Urinary bladder (tissue), 4 donors: ENCODE data around the gene RER1. TPM values are rescaled to one million over a fixed set of nuclear protein-coding genes. Genes with fewer than 3 reads are reported as not detected.

Source experiments
- DNase-seq: peaks from one replicate; pipeline ENCODE4 v3.0.0-alpha.2; 2015; ENCODE audit errors: extremely low spot score
- H3K27ac ChIP-seq: one replicate; pipeline ENCODE4 v1.5.1; 2013; ENCODE audit warnings: low read depth, mild to moderate bottlenecking, moderate library complexity
- H3K36me3 ChIP-seq: one replicate; pipeline ENCODE4 v1.6.1; 2013; ENCODE audit warnings: mild to moderate bottlenecking, moderate library complexity; ENCODE audit not compliant: insufficient read depth
- H3K4me1 ChIP-seq: one replicate; pipeline ENCODE4 v1.6.1; 2013; ENCODE audit warnings: mild to moderate bottlenecking, moderate library complexity; ENCODE audit not compliant: insufficient read depth
- H3K4me3 ChIP-seq: one replicate; pipeline ENCODE4 v1.5.1; 2013; ENCODE audit warnings: low read depth, low read length
- WGBS: extraction: QIAGEN DNeasy Blood & Tissue Kit; methylation state at CpG from one replicate; pipeline ENCODE4 v1.1.7; 2013; 5-methylcytosine and 5-hydroxymethylcytosine counted together
- polyA plus RNA-seq: library from polyadenylated mRNA; stranded (reverse); fragments of 200-250 nt; gene quantifications from one replicate; pipeline ENCODE4 v1.2.3, GENCODE V29; 2013
- total RNA-seq: library from RNA; depleted of rRNA; stranded (reverse); fragments of >200 nt; gene quantifications from one replicate; pipeline ENCODE4 v1.2.3, GENCODE V29; 2014
- donor health status: healthy with polysubstance abuse.
- donor health status: healthy.

Gene RER1
- total and polyA plus RNA-seq, 2 donors = 48.1 to 79.0 TPM

DNA sequence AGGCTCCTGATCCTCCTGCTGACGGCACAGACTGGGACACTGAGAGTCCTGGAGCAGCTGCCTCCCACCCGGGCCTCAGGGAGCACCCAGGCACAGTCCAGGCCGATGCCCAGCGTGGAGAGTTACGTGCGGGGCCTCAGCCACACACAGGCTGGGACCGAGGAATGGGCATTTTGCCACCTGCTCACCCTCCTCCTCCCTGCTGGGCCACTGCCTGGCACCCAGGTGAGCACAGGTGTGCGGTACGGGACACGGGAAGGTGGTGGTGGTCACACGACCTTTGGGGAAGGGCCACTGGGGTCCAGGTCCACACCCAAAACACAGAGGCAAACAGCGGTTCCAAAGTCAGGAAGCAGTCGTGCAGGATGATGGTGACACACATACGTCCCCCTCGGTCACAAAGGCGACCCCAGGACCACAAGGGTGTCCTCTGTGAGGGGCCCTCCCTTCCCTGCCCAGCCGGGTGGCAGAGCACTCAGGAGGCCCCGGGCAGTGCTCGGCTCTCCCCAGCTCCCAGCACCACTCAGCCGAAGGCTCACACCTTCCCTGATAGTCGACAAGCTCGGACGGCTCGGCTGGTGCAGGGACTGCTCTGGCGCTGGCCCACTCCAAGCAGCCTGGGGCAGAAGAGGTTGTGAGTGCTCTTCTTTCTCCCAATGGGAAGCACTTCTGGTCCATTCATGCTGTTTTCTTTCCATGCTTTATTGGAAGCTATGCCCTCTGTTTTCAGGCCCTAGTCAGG is 14.5 kb upstream of the RER1 start:
- no peaks in the 10 kb centered on the region for H3K4me1 ChIP-seq
- H3K4me3 ChIP-seq = no peak overlapping the region
- WGBS = 79% methylated on average over 25 of the region's 25 CpGs
- DNase-seq = no peak
- no peaks in the 10 kb centered on the region for H3K36me3 ChIP-seq
- H3K27ac ChIP-seq = no peak overlapping the region

DNA sequence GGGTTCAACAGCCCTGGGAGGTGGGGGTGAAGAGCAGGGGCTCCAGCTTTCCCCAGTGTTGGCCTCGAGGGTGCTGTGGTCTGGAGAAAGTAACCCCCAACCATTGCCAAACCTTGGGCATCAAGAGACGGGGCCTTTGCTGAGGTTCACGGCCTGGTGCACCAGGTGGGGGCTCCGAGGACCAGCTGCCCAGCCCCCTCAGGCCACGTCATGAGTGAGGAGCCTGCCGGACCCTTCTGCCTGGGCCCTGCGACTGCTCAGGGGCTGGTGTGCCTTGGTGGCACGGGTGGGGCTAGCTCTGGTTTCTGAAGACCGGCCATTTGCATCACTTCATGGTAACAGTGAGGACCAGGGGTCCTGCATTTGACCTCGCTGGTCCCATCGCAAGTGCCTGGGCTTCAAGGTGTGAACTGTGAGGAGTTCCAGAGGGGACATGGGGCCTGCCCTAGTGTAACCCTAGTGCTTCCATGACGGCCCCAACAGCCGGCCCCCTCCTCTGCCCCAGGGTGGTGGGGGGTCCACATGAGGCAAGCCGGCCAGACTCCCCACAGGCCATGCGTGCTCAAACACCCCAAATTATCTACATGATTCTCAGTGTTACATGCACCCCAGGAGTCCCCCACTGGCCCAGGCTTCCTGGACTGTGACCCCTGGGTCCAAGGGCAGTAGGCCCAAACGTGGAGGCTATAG is 13.7 kb upstream of the RER1 start:
- no peaks in the 10 kb centered on the region for H3K36me3 ChIP-seq
- no peak for DNase-seq
- WGBS = 86% methylated on average over 16 of the region's 16 CpGs

DNA sequence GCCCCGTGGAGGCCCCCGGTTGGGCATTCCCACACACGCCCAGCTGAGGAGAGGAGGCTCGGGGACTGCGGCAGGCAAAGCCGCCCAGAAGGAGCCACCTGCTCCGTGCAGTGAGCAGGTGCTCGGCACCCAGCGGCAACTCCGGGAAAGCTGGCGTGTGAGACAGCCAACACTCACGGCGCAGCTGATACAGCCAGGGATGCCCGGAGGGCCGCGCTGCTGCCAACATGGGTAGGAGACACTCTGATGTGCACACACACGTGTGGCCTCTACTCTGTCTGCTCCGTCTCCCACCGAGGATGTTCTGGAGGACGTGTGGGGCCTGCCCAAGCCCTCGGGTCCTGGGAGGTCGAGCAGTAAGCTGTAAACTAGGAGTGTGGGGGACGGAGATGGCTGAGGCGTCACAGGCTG is 13.2 kb upstream of the RER1 start:
- no peak for DNase-seq
- WGBS = 88% methylated on average over 24 of the region's 24 CpGs
- no peak overlapping the region for H3K4me3 ChIP-seq
- H3K27ac ChIP-seq = no peak overlapping the region
- no peaks in the 10 kb centered on the region for H3K36me3 ChIP-seq
- no peaks in the 10 kb centered on the region for H3K4me1 ChIP-seq

More for the DNA sequence above, 13.7 kb upstream of the RER1 start:
- H3K4me3 ChIP-seq = no peak overlapping the region
- no peak overlapping the region for H3K27ac ChIP-seq
- H3K4me1 ChIP-seq = no peaks in the 10 kb centered on the region

DNA sequence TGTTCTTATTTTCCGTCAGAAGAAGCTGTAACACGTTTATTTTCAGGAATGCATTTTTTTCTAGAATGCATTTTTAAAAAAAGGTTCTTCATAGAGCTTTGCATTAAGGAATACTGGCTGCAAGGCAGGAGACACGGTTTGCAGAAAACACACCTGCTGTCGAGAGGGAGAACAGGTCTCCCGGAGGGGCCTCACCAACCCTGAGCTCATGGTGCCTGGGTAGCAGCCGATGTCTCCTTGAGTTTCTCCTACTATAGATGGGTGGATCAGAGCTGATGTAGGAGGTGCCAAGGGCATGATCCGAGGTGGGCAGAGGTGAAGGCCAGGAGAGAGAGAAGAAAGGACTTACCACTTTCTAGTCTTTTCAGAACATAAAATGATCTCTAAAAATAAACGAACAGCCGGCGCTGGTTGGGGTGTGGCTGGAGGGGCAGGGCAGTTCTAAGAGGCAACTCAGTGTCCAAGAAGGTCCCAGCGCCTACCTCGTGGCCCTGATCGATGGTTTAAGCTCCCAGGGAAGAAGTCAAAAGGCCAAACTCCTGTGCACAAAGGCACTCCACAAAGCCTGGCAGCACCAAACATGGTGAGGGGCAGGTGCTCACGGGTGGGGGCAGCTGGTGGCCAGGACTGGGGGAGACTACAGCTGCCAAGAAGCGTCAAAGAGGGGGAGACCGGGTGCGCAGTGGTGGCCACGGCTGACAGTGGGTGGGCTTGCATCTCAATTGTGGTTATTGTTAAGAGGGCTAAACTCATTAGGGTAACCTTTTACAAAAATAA is 12.5 kb upstream of the RER1 start:
- Histone ChIP-seq H3K27ac (no peak overlapping the region), H3K36me3 (no peaks in the 10 kb centered on the region), H3K4me3 (no peak overlapping the region), H3K4me1 (no peaks in the 10 kb centered on the region)
- DNase-seq = no peak
- 84% methylated on average over 18 of the region's 18 CpGs for WGBS

DNA sequence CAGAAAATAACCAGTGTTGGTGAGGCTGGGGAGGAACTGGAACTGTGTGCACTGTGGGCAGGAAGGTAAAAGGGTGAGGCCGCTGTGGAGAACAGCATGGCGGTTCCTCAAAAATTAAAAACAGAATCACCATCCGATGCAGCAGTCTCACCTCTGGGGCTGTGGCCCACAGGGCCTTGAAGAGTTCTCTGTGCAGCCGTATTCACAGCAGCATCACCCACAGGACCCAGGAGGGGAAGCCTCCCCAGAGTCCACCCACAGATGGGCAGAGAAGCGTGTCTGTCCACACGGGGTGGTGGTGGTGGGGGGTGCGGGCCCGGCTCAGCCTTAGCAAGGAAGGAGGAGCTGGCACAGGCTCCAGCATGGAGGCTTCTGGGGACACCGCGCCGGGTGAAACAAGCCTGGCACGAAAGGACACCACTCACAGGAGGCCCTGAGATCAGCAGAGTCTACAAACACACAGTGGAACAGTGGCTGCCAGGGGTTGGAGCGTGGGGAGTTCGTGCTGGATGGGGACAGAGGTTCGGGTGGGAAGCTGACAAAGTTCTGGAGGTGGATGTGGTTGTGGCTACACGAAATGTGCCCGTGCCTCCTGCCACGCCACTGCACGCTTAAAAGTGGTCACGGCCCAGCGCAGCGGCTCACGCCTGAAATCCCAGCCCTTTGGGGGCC is 11.8 kb upstream of the RER1 start:
- DNase-seq = no peak
- 91% methylated on average over 23 of the region's 23 CpGs for WGBS
- no peak overlapping the region for H3K4me3 ChIP-seq
- no peaks in the 10 kb centered on the region for H3K4me1 ChIP-seq
- H3K36me3 ChIP-seq = no peaks in the 10 kb centered on the region
- H3K27ac ChIP-seq = no peak overlapping the region

DNA sequence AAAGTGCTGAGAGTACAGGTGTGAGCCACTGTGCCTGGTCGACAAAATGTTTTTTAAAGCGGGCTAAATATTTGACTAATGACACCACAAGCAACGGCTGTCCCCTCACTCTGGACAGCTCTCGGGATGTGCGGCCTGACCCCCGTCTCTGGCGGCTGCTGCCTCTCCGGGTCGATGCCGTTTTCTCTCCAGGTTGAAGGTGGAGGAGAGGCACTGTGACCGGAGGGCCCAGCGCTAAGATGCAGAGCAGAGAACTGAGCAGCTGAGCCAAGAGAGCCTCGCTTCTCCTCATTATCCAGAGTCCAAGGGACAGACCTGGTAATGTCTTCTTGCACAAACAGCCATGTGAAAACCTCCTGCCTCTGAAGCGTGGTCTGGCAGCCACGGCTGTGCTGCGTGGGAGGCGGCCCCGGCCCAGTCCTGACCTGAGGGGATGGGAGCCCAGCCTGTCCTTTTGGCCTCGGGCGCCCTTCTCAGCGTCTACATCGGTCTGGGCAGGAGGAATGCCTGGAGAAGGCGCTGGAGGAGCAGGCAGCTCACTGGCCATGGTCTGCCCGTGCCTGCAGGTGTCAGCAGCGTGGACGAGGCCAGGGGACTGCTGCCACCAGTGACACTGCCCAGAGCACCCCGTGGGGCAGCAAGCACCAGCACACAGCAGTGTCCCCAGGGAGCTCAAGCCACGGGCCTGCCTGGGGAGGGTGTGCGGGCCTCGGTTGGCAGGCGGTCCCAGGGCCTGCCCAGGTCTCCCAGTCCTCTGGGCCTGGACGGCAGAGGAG is 10.6 kb upstream of the RER1 start:
- H3K4me3 ChIP-seq = no peak overlapping the region
- DNase-seq = no peak
- H3K27ac ChIP-seq = no peak overlapping the region
- 82% methylated on average over 32 of the region's 32 CpGs for WGBS
- no peaks in the 10 kb centered on the region for H3K4me1 ChIP-seq
- no peaks in the 10 kb centered on the region for H3K36me3 ChIP-seq

DNA sequence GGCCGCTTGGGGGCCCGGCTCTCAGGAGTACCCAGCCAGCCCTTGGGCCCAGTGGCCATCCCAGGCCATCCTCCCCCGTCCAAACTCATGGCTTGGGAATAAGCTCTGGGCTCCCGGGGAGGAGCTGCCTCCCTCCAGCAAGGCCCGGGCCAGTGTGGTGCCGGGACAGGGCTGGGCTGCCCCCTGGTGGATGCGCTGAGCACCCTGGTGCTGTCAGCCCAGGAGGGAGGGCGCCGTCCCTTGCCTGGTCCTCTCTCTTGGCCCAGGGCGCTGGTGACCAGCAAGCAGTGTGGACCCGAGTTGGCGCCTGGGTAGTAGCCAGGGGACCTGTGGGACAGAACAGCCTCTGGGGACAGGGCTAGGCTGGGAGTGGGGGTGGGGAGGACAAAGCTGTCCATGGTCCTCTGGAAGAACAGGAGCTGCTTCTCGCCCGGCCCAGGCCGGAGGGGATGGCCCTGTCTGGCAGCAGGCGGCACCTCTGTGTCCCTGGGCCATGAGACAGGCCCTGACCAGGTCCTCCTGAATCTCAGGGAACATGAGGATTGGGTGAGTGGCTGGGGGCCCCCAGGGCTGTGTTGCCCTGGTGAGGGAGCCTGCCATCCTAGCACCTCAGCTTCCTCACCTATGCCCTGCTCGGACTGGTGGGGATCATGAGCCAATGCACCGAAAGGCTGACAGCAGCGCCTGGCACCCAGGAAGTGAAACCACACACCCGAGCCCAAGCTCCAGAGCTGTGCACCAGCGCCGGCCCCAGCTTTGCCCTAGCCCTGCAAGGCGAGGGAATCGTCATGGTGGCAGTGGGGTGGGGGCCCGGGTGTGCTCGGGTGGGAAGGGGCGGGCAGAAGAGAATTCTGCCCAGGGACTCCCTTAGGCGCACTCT is 9.7 kb upstream of the RER1 start:
- Histone ChIP-seq H3K27ac (no peak overlapping the region), H3K36me3 (no peaks in the 10 kb centered on the region), H3K4me1 (no peaks in the 10 kb centered on the region), H3K4me3 (no peak overlapping the region)
- 46% methylated on average over 28 of the region's 28 CpGs for WGBS
- DNase-seq = peak; percentile 15

DNA sequence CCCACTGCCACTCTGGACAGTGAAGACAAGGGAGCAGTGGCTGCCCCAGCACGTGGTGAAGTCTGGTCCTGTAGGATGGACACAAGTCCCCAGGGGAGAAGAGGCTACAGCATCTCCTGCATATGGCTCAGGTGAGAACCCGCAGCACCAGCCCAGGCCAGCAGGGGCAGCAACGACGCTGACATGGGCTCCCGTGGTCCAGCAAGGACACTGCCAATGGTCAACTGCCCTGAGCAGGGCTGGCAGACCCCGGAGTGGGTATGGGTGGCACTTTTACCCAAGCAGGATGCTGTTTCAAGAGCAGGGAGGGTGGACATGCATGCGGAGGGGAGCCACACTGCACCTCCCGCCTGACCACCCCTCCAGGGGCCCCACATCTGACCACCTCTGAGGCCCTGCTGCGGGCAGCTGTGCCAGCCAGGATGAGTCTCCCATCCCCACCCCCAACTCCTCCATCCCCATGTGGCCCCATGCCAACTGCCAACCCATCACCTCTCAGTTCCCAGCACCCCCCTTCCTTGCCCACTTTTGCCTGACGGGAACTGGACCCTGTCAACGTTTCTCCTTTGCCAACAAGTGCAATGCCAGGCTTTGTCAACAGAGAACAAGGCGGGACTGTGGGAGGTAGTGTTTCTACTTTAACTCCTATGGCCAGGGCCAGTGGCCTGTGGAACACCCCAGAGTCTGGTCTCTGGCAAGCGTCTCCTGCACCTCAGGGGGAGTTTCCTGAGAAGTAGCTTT is 8.8 kb upstream of the RER1 start:
- 60% methylated on average over 13 of the region's 13 CpGs for WGBS
- no peaks in the 10 kb centered on the region for H3K36me3 ChIP-seq
- H3K4me1 ChIP-seq = no peaks in the 10 kb centered on the region
- H3K4me3 ChIP-seq = no peak overlapping the region
- no peak overlapping the region for H3K27ac ChIP-seq
- no peak for DNase-seq

DNA sequence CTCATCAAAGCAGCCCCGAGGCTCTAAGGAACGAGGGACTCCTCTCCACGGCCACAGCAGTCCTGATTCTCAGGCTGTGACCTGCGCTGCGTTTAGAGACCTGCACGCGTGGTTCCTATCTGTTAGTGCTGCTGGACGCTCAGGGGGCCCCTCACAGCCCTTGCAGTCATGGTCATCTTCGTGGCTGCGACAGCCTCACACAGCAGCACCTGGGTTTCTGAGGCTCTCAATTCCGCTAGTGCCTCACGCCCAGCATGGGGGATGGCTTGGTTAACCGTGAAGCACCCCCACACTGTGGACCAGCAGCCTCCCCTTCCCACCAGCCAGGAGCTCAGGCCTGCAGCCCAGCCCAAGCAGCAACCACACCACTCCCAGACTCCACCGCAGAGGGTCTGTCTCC is 8.1 kb upstream of the RER1 start:
- H3K4me1 ChIP-seq = no peaks in the 10 kb centered on the region
- 90% methylated on average over 14 of the region's 14 CpGs for WGBS
- H3K27ac ChIP-seq = no peak overlapping the region
- no peaks in the 10 kb centered on the region for H3K36me3 ChIP-seq
- no peak for DNase-seq
- no peak overlapping the region for H3K4me3 ChIP-seq

DNA sequence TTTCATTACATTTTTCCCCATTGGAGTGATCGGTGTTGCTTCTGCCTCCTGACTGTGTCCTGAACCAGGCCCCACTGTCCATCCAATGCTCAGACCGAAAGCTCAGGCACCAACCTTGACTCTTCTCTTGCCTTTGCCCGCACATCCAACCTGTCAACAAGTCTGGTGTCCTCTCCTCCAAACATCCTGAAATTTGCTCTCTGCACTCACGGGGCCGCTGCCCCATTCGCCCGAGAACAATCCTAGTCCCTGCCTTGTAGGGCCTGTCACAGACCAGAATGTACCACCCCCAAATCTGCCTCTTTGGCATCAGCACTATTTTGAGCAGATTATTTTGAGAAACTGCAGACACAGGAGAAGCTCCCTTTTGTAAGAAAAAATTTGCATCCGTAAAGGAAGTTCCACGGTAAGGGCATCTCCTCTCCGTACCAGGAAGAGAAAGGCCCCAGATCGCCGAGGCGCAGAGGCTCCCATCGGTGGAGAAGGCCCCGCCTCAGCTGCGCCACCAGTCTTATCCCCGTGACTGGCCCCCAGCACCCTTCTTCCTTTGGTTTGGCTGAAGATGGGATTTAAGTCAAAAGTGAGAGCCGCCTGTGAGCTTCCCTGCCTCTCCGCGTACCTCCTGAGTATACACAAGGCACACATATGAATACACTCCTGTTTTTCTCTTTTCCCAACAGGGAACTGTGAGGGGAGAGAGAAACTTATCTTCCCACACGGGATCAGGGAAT is 7.3 kb upstream of the RER1 start:
- no peak for DNase-seq
- no peak overlapping the region for H3K27ac ChIP-seq

DNA sequence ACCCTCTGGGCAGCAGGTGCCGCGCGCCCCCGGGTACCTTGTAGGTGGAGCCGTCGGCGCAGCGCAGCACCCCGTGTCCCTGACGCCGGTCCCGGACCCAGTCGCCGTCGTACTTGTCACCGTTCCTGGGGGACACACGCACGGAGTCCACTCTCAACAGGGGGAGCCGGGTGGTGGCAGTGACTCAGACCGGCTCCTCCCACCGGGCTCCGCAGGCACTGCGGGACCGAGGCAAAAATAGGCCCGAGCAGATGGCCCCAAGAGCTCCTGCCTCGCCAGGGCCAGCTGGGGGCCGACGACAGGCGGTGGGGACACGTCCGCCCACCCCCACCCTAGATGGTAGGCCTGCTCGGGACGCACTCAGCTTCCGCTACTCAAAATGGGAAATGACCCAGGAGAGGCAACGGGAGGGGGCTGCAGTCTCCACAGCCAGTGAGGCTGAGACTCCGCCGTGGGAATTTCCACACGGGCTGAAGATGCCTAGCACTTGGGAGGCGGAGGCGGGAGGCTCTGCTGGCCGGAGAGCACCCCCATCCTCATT is 6.6 kb upstream of the RER1 start:
- 80% methylated on average over 41 of the region's 41 CpGs for WGBS
- H3K4me1 ChIP-seq = no peaks in the 10 kb centered on the region
- no peak overlapping the region for H3K4me3 ChIP-seq
- H3K36me3 ChIP-seq = no peaks in the 10 kb centered on the region
- H3K27ac ChIP-seq = no peak overlapping the region
- DNase-seq = no peak

More for the DNA sequence above, 7.3 kb upstream of the RER1 start:
- 91% methylated on average over 21 of the region's 21 CpGs for WGBS
- no peaks in the 10 kb centered on the region for H3K4me1 ChIP-seq
- no peaks in the 10 kb centered on the region for H3K36me3 ChIP-seq
- no peak overlapping the region for H3K4me3 ChIP-seq
